ENCODE measurements around the gene TTC7B. TPM values are rescaled to one million over a fixed set of nuclear protein-coding genes. Genes with fewer than 3 reads are reported as not detected.

The TTC7B gene
- total and polyA plus RNA-seq, 2 experiments from 2014 or later: 7.9 to 28.6 TPM

- no peak overlapping the region for H3K4me2 ChIP-seq
- Mint-ChIP-seq H3K36me3 (ENCODE audit: low read depth) (no peaks in the 10 kb centered on the region; the same call in 1 of the 3 replicates), H3K4me3 (no peak overlapping the region), H3K27me3 (ENCODE audit: insufficient read depth, low read depth, poor library complexity) (peaks cover 4% of the 10 kb centered on the region), H3K27ac (no peak overlapping the region), H3K4me1 (no peaks in the 10 kb centered on the region), H3K9me3 (no peaks in the 10 kb centered on the region)
- H3K27me3 ChIP-seq (ENCODE audit: insufficient read depth): no peaks in the 10 kb centered on the region
- H3K4me3 ChIP-seq: no peak overlapping the region
- TF ChIP-seq CREB1 (CRISPR knock-in tag; IDR thresholded peaks at IDR 0.05; ENCODE audit: low read depth) (no peak), STAT1 (IDR thresholded peaks at IDR 0.05; ENCODE audit: unreplicated experiment) (no peak), CTCF (conservative IDR thresholded peaks at IDR 0.05; ENCODE audit: low read depth in 2 of 2) (no peak), EZH2phosphoT487 (IDR thresholded peaks at IDR 0.05; ENCODE audit: unreplicated experiment) (no peak), ETS1 (IDR thresholded peaks at IDR 0.05) (no peak), ZNF462 (CRISPR knock-in tag; IDR thresholded peaks at IDR 0.05) (no peak), ZNF331 (CRISPR knock-in tag; IDR thresholded peaks at IDR 0.05; ENCODE audit: low read depth) (no peak), POLR2AphosphoS5 (IDR thresholded peaks at IDR 0.05; ENCODE audit: low read depth) (no peak)
- TF ChIP-seq, protein P1, sequence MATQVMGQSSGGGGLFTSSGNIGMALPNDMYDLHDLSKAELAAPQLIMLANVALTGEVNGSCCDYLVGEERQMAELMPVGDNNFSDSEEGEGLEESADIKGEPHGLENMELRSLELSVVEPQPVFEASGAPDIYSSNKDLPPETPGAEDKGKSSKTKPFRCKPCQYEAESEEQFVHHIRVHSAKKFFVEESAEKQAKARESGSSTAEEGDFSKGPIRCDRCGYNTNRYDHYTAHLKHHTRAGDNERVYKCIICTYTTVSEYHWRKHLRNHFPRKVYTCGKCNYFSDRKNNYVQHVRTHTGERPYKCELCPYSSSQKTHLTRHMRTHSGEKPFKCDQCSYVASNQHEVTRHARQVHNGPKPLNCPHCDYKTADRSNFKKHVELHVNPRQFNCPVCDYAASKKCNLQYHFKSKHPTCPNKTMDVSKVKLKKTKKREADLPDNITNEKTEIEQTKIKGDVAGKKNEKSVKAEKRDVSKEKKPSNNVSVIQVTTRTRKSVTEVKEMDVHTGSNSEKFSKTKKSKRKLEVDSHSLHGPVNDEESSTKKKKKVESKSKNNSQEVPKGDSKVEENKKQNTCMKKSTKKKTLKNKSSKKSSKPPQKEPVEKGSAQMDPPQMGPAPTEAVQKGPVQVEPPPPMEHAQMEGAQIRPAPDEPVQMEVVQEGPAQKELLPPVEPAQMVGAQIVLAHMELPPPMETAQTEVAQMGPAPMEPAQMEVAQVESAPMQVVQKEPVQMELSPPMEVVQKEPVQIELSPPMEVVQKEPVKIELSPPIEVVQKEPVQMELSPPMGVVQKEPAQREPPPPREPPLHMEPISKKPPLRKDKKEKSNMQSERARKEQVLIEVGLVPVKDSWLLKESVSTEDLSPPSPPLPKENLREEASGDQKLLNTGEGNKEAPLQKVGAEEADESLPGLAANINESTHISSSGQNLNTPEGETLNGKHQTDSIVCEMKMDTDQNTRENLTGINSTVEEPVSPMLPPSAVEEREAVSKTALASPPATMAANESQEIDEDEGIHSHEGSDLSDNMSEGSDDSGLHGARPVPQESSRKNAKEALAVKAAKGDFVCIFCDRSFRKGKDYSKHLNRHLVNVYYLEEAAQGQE (IDR thresholded peaks at IDR 0.05; ENCODE audit: unreplicated experiment): no peak
- no peaks in the 10 kb centered on the region; the same call in 1 of the 2 replicates for H3K36me3 ChIP-seq (ENCODE audit: insufficient read depth)
- H3F3A ChIP-seq (replicated peaks; ENCODE audit: low read depth): no peaks in the 10 kb centered on the region
- H2AFZ ChIP-seq: no peak overlapping the region
- ATAC-seq (no peak), DNase-seq (ENCODE audit: low spot score) (no peak)
- H3K4me1 ChIP-seq (ENCODE audit: insufficient read depth): no peaks in the 10 kb centered on the region
- no peaks in the 10 kb centered on the region for H3K79me2 ChIP-seq (replicated peaks; ENCODE audit: insufficient read depth)
- H3K27ac ChIP-seq (ENCODE audit: low read depth): no peak overlapping the region
- H4K20me1 ChIP-seq (replicated peaks; ENCODE audit: insufficient read depth): no peaks in the 10 kb centered on the region
- H3K9me2 ChIP-seq (ENCODE audit: insufficient read depth): no peaks in the 10 kb centered on the region
Observed at GRCh38 chr14:90775441-90775840, 40.8 kb downstream of the TTC7B start.

All from GM23338 (cell line).